Measurements from ENCODE around the gene THRAP3.
"Not testable (repeated sequence)": the region's sequence is repeated elsewhere in the genome, so short reads cannot be mapped to it uniquely, and the experiment has no call there.

Gene THRAP3

DNA sequence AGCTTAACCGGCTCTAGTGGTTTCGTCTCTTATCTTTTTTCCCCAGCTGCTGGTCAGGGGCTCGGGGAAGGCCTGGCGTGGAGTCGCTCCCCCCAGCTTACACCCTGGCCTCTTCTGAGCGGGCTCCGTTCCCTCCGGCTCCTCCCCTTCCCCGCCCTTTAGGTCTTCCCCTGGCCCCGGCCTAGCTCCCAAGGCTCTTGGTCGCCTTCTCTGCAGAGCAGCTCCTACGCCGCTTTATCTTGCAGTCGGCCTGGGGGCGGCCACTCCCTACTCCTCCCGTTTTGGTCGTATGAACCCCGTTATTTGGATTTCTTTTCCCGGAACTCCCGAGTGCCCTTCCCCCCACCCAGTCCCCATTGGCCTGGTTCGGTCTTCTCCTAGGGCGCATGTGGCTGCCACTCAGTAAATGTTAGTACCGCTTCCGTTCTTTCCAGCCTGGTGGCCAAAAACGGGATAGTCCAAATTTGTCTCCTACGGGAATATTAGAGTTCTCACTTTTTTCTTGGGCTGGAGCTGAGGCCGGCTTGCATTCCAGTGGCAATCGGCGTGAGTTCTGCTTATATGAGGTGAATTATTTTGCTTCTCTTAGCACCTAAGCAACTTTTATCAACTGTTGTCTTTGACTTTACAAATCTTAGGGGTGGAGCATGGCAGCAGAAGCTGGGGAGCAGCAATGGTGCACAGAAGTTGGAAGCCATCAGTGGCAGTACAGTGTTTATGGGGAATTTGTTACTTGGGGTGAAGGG is 467 bp downstream of the THRAP3 start:
- Histone ChIP-seq H3K4me3 (ENCODE audit: insufficient read depth, low read depth, low read length) (peak overlapping the region; percentile 74), H3K27me3 (ENCODE audit: control insufficient read depth, insufficient read depth, low read length, poor library complexity, severe bottlenecking) (no peaks in the 10 kb centered on the region), H3K36me3 (ENCODE audit: control insufficient read depth, insufficient read depth, low read length) (peaks cover 3% of the 10 kb centered on the region), H3K9me3 (ENCODE audit: control insufficient read depth, low read length) (no peaks in the 10 kb centered on the region), H3K4me1 (ENCODE audit: control insufficient read depth, insufficient read depth, low read length) (peaks cover 11% of the 10 kb centered on the region), H3K27ac (ENCODE audit: insufficient read depth, low read depth, low read length, poor library complexity, severe bottlenecking) (peak overlapping the region; percentile 75)
- 0% methylated on average over 29 of the region's 29 CpGs for WGBS, 2 experiments

GRCh38 chr1:36225283-36225899 is 1.1 kb downstream of the THRAP3 start:
- no peak overlapping the region for H3K27ac ChIP-seq (ENCODE audit: insufficient read depth, low read depth, low read length, poor library complexity, severe bottlenecking)
- WGBS, 2 experiments: 77 to 83% methylated on average over 10 of the region's 10 CpGs
- H3K4me1 ChIP-seq (ENCODE audit: control insufficient read depth, insufficient read depth, low read length): peaks cover 11% of the 10 kb centered on the region
- H3K36me3 ChIP-seq (ENCODE audit: control insufficient read depth, insufficient read depth, low read length): peaks cover 3% of the 10 kb centered on the region
- no peaks in the 10 kb centered on the region for H3K9me3 ChIP-seq (ENCODE audit: control insufficient read depth, low read length)
- H3K27me3 ChIP-seq (ENCODE audit: control insufficient read depth, insufficient read depth, low read length, poor library complexity, severe bottlenecking): no peaks in the 10 kb centered on the region
- H3K4me3 ChIP-seq (ENCODE audit: insufficient read depth, low read depth, low read length): peak overlapping the region; percentile 74

GRCh38 chr1:36230279-36230678 is 6.0 kb downstream of the THRAP3 start:
- H3K4me3 ChIP-seq (ENCODE audit: insufficient read depth, low read depth, low read length); H3K4me1 ChIP-seq (ENCODE audit: control insufficient read depth, insufficient read depth, low read length); H3K27ac ChIP-seq (ENCODE audit: insufficient read depth, low read depth, low read length, poor library complexity, severe bottlenecking); H3K27me3 ChIP-seq (ENCODE audit: control insufficient read depth, insufficient read depth, low read length, poor library complexity, severe bottlenecking); H3K9me3 ChIP-seq (ENCODE audit: control insufficient read depth, low read length); H3K36me3 ChIP-seq (ENCODE audit: control insufficient read depth, insufficient read depth, low read length): not testable (repeated sequence)
- WGBS, 2 experiments: 91 to 96% methylated on average over 12 of the region's 12 CpGs

GRCh38 chr1:36231191-36231590 is 6.9 kb downstream of the THRAP3 start:
- Histone ChIP-seq H3K4me1 (ENCODE audit: control insufficient read depth, insufficient read depth, low read length) (no peaks in the 10 kb centered on the region), H3K9me3 (ENCODE audit: control insufficient read depth, low read length) (no peaks in the 10 kb centered on the region), H3K4me3 (ENCODE audit: insufficient read depth, low read depth, low read length) (no peak overlapping the region), H3K27me3 (ENCODE audit: control insufficient read depth, insufficient read depth, low read length, poor library complexity, severe bottlenecking) (no peaks in the 10 kb centered on the region), H3K36me3 (ENCODE audit: control insufficient read depth, insufficient read depth, low read length) (peaks cover 3% of the 10 kb centered on the region), H3K27ac (ENCODE audit: insufficient read depth, low read depth, low read length, poor library complexity, severe bottlenecking) (no peak overlapping the region)
- 83 to 85% methylated on average over 1 of the region's 1 CpG for WGBS, 2 experiments

- no peaks in the 10 kb centered on the region for H3K4me1 ChIP-seq (ENCODE audit: control insufficient read depth, insufficient read depth, low read length)
- H3K27me3 ChIP-seq (ENCODE audit: control insufficient read depth, insufficient read depth, low read length, poor library complexity, severe bottlenecking): no peaks in the 10 kb centered on the region
- no peaks in the 10 kb centered on the region for H3K9me3 ChIP-seq (ENCODE audit: control insufficient read depth, low read length)
- 98 to 99% methylated on average over 7 to 10 of the region's 11 CpGs for WGBS, 2 experiments
- no peak overlapping the region for H3K27ac ChIP-seq (ENCODE audit: insufficient read depth, low read depth, low read length, poor library complexity, severe bottlenecking)
- H3K4me3 ChIP-seq (ENCODE audit: insufficient read depth, low read depth, low read length): no peak overlapping the region
- H3K36me3 ChIP-seq (ENCODE audit: control insufficient read depth, insufficient read depth, low read length): peaks cover 3% of the 10 kb centered on the region
Observed at GRCh38 chr1:36232212-36233095, 8.2 kb downstream of the THRAP3 start.

DNA sequence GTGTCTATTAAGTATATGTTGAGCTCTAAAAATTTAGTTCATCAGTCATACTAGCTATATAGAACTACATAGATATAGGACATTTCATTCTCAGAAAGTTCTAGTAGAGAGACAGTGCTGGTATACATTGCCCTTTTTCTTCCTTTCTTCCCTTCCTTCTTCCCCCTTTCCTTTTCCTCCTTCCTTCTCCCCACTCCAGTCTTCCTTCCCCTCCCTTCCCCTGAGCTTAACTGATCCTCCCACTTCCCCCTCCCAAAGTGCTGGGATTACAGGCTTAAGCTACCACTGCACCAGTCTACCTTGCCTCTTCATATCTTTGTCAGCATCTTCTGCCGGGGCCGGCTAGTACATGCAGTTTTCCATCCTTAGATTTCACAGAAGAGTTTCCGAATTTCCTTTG is 12.1 kb downstream of the THRAP3 start:
- Histone ChIP-seq H3K4me1 (ENCODE audit: control insufficient read depth, insufficient read depth, low read length) (peaks cover 12% of the 10 kb centered on the region), H3K9me3 (ENCODE audit: control insufficient read depth, low read length) (no peaks in the 10 kb centered on the region), H3K27me3 (ENCODE audit: control insufficient read depth, insufficient read depth, low read length, poor library complexity, severe bottlenecking) (no peaks in the 10 kb centered on the region), H3K36me3 (ENCODE audit: control insufficient read depth, insufficient read depth, low read length) (no peaks in the 10 kb centered on the region), H3K4me3 (ENCODE audit: insufficient read depth, low read depth, low read length) (no peak overlapping the region), H3K27ac (ENCODE audit: insufficient read depth, low read depth, low read length, poor library complexity, severe bottlenecking) (no peak overlapping the region)
- 91 to 96% methylated on average over 3 of the region's 3 CpGs for WGBS, 2 experiments

DNA sequence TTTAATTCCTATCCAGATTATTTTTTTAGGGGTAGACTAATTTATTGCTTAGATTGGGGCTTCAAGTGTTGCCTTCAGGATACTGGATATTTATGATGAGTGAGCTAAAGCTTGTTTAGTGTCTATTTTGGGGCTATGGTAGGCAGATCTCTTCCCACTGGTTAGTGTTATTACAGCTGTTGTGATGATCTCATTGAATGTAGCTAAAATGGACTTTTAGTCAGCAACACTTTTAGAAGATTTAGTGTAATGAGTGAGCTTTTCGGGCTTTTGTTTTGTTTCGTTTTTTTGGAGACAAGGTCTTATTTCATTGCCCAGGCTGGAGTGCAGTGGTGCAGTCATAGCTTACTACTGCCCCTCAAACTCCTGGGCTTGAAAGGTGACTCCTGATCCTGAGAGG is 14.2 kb downstream of the THRAP3 start:
- Histone ChIP-seq H3K4me3 (ENCODE audit: insufficient read depth, low read depth, low read length) (no peak overlapping the region), H3K27me3 (ENCODE audit: control insufficient read depth, insufficient read depth, low read length, poor library complexity, severe bottlenecking) (no peaks in the 10 kb centered on the region), H3K9me3 (ENCODE audit: control insufficient read depth, low read length) (no peaks in the 10 kb centered on the region), H3K36me3 (ENCODE audit: control insufficient read depth, insufficient read depth, low read length) (peaks cover 10% of the 10 kb centered on the region), H3K27ac (ENCODE audit: insufficient read depth, low read depth, low read length, poor library complexity, severe bottlenecking) (no peak overlapping the region), H3K4me1 (ENCODE audit: control insufficient read depth, insufficient read depth, low read length) (peaks cover 12% of the 10 kb centered on the region)
- WGBS, 2 experiments: 95 to 97% methylated on average over 2 of the region's 2 CpGs

DNA sequence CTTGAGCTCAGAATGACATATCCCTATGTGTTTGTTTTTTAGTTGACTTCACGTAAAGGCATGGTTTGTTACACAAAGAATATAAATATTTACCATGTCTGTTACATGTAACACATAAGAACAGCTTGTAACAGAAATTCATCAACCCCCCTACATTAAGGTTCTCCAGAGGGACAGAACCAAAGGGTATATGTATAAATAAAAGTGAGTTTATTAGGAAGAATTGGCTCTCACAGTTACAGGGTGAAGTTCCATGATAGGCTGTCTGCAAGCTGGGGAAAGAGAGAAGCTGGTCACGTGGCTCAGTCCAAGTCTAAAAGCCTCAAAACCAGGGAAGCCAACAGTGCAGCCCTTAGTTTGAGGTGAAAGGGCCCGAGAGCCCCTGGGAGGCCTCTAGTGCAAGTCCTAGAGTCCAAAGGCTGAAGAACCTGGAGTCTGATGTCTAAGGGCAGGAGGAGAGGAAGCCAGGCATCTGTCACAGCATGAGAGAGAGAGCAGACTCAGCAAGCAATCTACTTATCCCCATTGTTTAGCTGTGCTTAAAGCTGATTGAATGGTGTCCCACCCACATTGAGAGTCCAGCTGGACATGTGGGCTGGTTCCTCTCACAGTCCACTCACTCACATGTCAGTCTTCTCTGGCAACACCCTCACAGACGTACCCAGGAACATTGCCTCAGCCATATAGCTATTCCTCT is 15.8 kb downstream of the THRAP3 start:
- Histone ChIP-seq H3K27ac (ENCODE audit: insufficient read depth, low read depth, low read length, poor library complexity, severe bottlenecking) (peak overlapping the region; percentile 47), H3K4me3 (ENCODE audit: insufficient read depth, low read depth, low read length) (no peak overlapping the region), H3K36me3 (ENCODE audit: control insufficient read depth, insufficient read depth, low read length) (peaks cover 10% of the 10 kb centered on the region), H3K4me1 (ENCODE audit: control insufficient read depth, insufficient read depth, low read length) (peaks cover 12% of the 10 kb centered on the region), H3K27me3 (ENCODE audit: control insufficient read depth, insufficient read depth, low read length, poor library complexity, severe bottlenecking) (no peaks in the 10 kb centered on the region), H3K9me3 (ENCODE audit: control insufficient read depth, low read length) (no peaks in the 10 kb centered on the region)
- WGBS, 2 experiments: 69 to 74% methylated on average over 3 to 4 of the region's 4 CpGs

DNA sequence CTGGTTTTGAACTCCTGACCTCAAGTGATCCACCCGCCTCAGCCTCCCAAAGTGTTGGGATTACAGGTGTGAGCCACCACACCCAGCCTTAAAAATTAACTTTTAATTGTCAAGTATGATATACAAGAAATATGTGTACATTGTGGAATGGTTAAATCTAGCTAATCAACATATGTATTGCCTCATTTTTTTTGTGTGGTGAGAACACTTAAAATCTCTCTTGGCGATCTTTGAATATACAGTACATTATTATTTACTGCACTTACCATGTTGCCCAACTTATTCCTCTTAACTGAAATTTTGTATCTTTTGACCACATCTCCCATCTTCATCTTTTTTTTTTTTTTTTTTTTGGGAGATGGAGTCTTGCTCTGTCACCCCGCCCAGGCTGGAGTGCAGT is 23.3 kb downstream of the THRAP3 start:
- Histone ChIP-seq H3K4me1 (ENCODE audit: control insufficient read depth, insufficient read depth, low read length) (no peaks in the 10 kb centered on the region), H3K9me3 (ENCODE audit: control insufficient read depth, low read length) (no peaks in the 10 kb centered on the region), H3K36me3 (ENCODE audit: control insufficient read depth, insufficient read depth, low read length) (peaks cover 3% of the 10 kb centered on the region), H3K27ac (ENCODE audit: insufficient read depth, low read depth, low read length, poor library complexity, severe bottlenecking) (no peak overlapping the region), H3K4me3 (ENCODE audit: insufficient read depth, low read depth, low read length) (no peak overlapping the region), H3K27me3 (ENCODE audit: control insufficient read depth, insufficient read depth, low read length, poor library complexity, severe bottlenecking) (no peaks in the 10 kb centered on the region)
- 92 to 98% methylated on average over 2 to 3 of the region's 3 CpGs for WGBS, 2 experiments

Data from ectodermal cell (in vitro differentiated cells).